ENCODE data around the gene TIMM44. TPM values are rescaled to one million over a fixed set of nuclear protein-coding genes. Genes with fewer than 3 reads are reported as not detected.

The TIMM44 gene
- total RNA-seq, 4 donors from 2014 or later, result 55.5 to 211 (median 80.7) TPM

DNA sequence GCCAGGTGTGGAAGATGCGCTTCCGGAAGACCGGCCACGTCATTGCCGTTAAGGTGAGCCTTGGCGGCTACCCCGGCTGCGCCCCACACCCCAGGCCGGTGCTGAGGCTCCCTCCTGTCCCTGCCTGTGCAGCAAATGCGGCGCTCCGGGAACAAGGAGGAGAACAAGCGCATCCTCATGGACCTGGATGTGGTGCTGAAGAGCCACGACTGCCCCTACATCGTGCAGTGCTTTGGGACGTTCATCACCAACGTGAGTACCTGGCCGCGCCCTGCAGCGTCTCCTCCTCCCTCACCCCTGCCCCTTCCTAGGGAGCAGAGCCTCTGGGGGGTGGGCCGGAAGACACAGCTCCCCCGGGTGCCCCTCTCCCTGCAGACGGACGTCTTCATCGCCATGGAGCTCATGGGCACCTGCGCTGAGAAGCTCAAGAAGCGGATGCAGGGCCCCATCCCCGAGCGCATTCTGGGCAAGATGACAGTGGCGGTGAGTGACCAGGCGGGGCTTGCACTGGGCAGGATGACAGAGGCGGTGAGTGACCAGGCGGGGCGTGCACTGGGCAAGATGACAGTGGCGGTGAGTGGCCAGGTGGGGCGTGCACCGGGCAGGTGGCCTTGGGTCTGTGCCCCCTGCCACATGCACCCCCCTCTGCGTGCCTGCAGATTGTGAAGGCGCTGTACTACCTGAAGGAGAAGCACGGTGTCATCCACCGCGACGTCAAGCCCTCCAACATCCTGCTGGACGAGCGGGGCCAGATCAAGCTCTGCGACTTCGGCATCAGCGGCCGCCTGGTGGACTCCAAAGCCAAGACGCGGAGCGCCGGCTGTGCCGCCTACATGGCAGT is 32.9 kb downstream of the TIMM44 start:
- Histone ChIP-seq H3K4me3 (no peak overlapping the region), H3K9me3 (no peaks in the 10 kb centered on the region), H3K27me3 (peaks cover 0 to 9% of the 10 kb centered on the region in 2 donors), H3K27ac (no peak overlapping the region), H3K4me1 (peaks cover 0 to 12% (median 0%) of the 10 kb centered on the region in 4 donors), H3K36me3 (peaks cover 0 to 63% (median 0%) of the 10 kb centered on the region in 3 donors)
- TF ChIP-seq POLR2A (IDR thresholded peaks at IDR 0.05), result no peak
- TF ChIP-seq, protein P1, sequence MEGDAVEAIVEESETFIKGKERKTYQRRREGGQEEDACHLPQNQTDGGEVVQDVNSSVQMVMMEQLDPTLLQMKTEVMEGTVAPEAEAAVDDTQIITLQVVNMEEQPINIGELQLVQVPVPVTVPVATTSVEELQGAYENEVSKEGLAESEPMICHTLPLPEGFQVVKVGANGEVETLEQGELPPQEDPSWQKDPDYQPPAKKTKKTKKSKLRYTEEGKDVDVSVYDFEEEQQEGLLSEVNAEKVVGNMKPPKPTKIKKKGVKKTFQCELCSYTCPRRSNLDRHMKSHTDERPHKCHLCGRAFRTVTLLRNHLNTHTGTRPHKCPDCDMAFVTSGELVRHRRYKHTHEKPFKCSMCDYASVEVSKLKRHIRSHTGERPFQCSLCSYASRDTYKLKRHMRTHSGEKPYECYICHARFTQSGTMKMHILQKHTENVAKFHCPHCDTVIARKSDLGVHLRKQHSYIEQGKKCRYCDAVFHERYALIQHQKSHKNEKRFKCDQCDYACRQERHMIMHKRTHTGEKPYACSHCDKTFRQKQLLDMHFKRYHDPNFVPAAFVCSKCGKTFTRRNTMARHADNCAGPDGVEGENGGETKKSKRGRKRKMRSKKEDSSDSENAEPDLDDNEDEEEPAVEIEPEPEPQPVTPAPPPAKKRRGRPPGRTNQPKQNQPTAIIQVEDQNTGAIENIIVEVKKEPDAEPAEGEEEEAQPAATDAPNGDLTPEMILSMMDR (IDR thresholded peaks at IDR 0.05), result no peak
- DNase-seq, result peak in 1 of 3 donors; percentile 43

DNA sequence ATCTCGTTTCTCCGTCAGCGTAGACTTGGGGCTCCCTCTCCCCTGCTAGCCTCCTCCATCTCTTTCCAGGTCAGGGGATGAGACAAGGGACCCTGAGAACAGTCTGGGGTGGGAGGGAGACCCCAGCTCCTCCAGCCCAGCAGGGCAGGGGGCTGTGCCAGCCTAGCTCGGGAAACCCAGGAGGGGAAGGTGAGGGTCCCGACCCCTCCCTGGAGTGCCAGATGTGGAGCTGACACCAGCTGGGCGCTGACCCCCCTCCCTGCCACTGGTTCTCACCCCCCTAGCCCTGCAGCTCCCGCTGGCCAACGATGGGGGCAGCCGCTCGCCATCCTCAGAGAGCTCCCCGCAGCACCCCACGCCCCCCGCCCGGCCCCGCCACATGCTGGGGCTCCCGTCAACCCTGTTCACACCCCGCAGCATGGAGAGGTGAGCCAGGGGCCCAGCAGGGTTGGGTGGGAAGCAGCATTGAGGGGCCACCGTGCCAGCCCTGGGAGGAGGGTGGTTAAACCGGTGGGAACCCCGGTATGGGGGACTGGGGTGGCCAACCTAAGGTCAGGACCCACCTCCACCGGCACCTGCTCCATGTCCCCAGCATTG is 33.9 kb downstream of the TIMM44 start:
- Histone ChIP-seq H3K4me3 (no peak overlapping the region), H3K4me1 (peaks cover 3 to 18% (median 7%) of the 10 kb centered on the region in 4 donors), H3K27ac (no peak overlapping the region), H3K27me3 (no peaks in the 10 kb centered on the region), H3K36me3 (peaks cover 0 to 65% (median 0%) of the 10 kb centered on the region in 3 donors), H3K9me3 (no peaks in the 10 kb centered on the region)
- TF ChIP-seq, protein P1 (IDR thresholded peaks at IDR 0.05), result no peak
- no peak for TF ChIP-seq POLR2A (IDR thresholded peaks at IDR 0.05)
- DNase-seq, result peak in 1 of 3 donors; percentile 42

DNA sequence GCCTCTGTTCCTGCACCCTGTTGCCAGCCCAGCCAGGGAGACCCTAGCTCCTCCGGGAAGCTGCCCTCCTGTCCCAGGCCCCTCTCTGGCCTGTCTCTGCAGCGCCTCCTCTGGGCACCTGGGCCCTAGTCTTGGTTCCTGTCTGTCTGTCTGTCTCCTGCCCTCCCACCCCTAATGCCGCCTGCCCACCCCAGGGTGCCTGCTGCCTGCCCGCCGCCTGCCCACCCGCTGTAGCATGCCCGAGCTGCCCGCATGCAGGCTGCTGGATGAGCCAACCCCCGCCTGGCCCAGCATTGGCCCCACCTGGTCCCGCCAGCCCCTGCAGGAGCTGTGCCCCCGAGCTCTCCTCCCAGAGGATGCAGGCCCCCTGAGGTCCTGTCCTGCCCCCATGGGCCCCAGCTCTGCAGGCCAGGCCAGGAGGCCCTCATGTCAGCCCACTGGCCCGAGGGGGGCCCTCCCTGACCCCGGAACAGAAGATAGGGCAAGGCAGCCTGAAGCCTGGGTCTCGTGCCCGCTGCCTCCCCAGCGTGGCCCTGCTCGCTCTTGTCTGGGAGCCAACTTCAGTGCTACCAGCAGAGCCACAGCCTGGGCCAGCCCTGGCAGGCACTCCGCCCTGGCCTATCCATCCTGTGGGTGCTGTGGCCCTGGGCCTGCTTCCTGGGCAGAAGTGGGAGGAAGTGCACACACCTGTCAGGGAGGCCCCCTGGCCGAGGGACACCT is 34.6 kb downstream of the TIMM44 start:
- Histone ChIP-seq H3K4me1 (peaks cover 3 to 21% (median 11%) of the 10 kb centered on the region in 4 donors), H3K36me3 (peaks cover 0 to 65% (median 0%) of the 10 kb centered on the region in 3 donors), H3K27ac (no peak overlapping the region), H3K9me3 (no peaks in the 10 kb centered on the region), H3K27me3 (no peaks in the 10 kb centered on the region), H3K4me3 (no peak overlapping the region)
- TF ChIP-seq POLR2A (IDR thresholded peaks at IDR 0.05), result no peak
- TF ChIP-seq, protein P1 (IDR thresholded peaks at IDR 0.05), result no peak
- DNase-seq, result peak in 1 of 3 donors; percentile 39

- Histone ChIP-seq H3K4me1 (peaks cover 3 to 21% (median 11%) of the 10 kb centered on the region in 4 donors), H3K36me3 (peaks cover 0 to 64% (median 0%) of the 10 kb centered on the region in 3 donors), H3K27me3 (no peaks in the 10 kb centered on the region), H3K4me3 (no peak overlapping the region), H3K27ac (no peak overlapping the region), H3K9me3 (no peaks in the 10 kb centered on the region)
- DNase-seq, result peak in 1 of 3 donors; percentile 41
- TF ChIP-seq, protein P1 (IDR thresholded peaks at IDR 0.05), result no peak
- TF ChIP-seq POLR2A (IDR thresholded peaks at IDR 0.05), result no peak
These were observed 35.3 kb downstream of the TIMM44 start for GRCh38 chr19:7908078-7908699.

DNA sequence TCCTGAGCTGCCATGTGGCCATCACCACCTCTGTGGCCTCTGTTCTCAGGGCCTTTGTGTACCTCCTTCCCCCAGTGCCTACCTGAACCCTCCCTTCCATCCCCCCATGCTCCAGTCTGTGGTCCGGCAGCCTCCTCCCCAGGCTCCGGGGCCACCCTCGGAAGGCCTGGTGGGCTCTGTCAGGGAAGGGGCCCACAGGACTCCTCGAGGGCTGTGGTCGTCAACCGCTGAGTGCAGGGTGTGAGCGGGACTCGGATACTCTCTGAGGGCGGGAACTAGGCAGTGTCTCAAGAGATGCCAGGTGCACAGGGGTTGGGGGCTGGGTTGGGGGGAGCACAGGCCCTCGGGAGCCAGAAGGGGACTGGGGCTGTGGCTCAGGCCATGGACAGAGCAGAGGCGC is 35.9 kb downstream of the TIMM44 start:
- Histone ChIP-seq H3K27ac (no peak overlapping the region), H3K36me3 (peaks cover 0 to 58% (median 0%) of the 10 kb centered on the region in 3 donors), H3K4me3 (no peak overlapping the region), H3K4me1 (peaks cover 3 to 27% (median 15%) of the 10 kb centered on the region in 4 donors), H3K27me3 (no peaks in the 10 kb centered on the region), H3K9me3 (no peaks in the 10 kb centered on the region)
- DNase-seq, result no peak
- TF ChIP-seq, protein P1 (IDR thresholded peaks at IDR 0.05), result no peak
- no peak for TF ChIP-seq POLR2A (IDR thresholded peaks at IDR 0.05)
